Caco-2 (cell line): ENCODE data around the gene MAP3K21. TPM values are rescaled to one million over a fixed set of nuclear protein-coding genes. Genes with fewer than 3 reads are reported as not detected.

ENCODE experiments used
- BruUV-seq: library from RNA; stranded (reverse); fragments of 400-500 nt; replicated peaks from 2 replicates; lab custom pipeline; 2021; lab: Mats Ljungman, UMichigan
- CTCF ChIA-PET: fragments of 300-600 bp; sonication (Branson Sonifier 250); formaldehyde crosslinking; loops from one replicate; lab custom pipeline; 2022; ENCODE audit warnings: antibody characterized with exemption; lab: Charles Lee
- POLR2A ChIA-PET: fragments of 300-600 bp; sonication (Branson Sonifier 250); formaldehyde crosslinking; loops from one replicate; lab custom pipeline; 2022; ENCODE audit warnings: antibody characterized with exemption; lab: Charles Lee
- DNase-seq, 2 experiments: peaks; one replicate each; pipeline versions ENCODE4 v3.0.0 to v3.0.0-alpha.2; 2020 to 2022
- H3K27me3 ChIP-seq: replicated peaks from 2 replicates; pipeline ENCODE4 v1.6.0; 2011; ENCODE audit warnings: low read length; ENCODE audit not compliant: control insufficient read depth, insufficient read depth
- H3K36me3 ChIP-seq: 2 replicates; pipeline ENCODE4 v1.5.1; 2011; ENCODE audit warnings: low read length; ENCODE audit not compliant: control insufficient read depth, insufficient read depth
- H3K4me1 ChIP-seq: fragments of 250-450 bp; sonication (Bioruptor Pico); 2 replicates; pipeline ENCODE4 v1.5.1; 2020; ENCODE audit warnings: mild to moderate bottlenecking
- H3K4me3 ChIP-seq: 2 replicates; pipeline ENCODE4 v1.5.1; 2011; ENCODE audit warnings: low read depth, mild to moderate bottlenecking, control low read depth, low read length
- H3K9me3 ChIP-seq: fragments of 250-450 bp; sonication (Bioruptor Pico); 2 replicates; pipeline ENCODE4 v1.5.1; 2020; ENCODE audit warnings: mild to moderate bottlenecking, moderate library complexity
- H3K27ac Mint-ChIP-seq: one replicate; pipeline ENCODE4 v1.8.0; 2022; ENCODE audit warnings: mixed read lengths; ENCODE audit not compliant: unreplicated experiment
- H3K27me3 Mint-ChIP-seq: one replicate; pipeline ENCODE4 v1.8.0; 2022; ENCODE audit warnings: mixed read lengths; ENCODE audit not compliant: insufficient read depth, unreplicated experiment
- H3K36me3 Mint-ChIP-seq: one replicate; pipeline ENCODE4 v1.8.0; 2022; ENCODE audit warnings: mild to moderate bottlenecking, mixed read lengths; ENCODE audit not compliant: insufficient read depth, unreplicated experiment
- H3K4me1 Mint-ChIP-seq: one replicate; pipeline ENCODE4 v1.8.0; 2022; ENCODE audit warnings: low read depth, mixed read lengths; ENCODE audit not compliant: unreplicated experiment
- H3K4me3 Mint-ChIP-seq: one replicate; pipeline ENCODE4 v1.8.0; 2022; ENCODE audit warnings: mild to moderate bottlenecking, moderate library complexity, mixed read lengths; ENCODE audit not compliant: unreplicated experiment
- H3K9me3 Mint-ChIP-seq: one replicate; pipeline ENCODE4 v1.8.0; 2022; ENCODE audit warnings: mixed read lengths; ENCODE audit not compliant: unreplicated experiment
- intact Hi-C: fragments of 100-400 bp; cut with micrococcal nuclease; formaldehyde crosslinking; loops from one replicate; pipeline ENCODE4 v1.10.0; 2022; ENCODE audit not compliant: unreplicated experiment
- total RNA-seq: library from RNA; stranded (reverse); gene quantifications from 2 replicates; pipeline ENCODE4 v1.2.3, GENCODE V29; 2022
- TF ChIP-seq, protein P1 (sequence below), 2 experiments: fragments of 200-600 bp in 1 of 2; IDR thresholded peaks; 1 replicate in 1 of 2; 2 replicates in 1 of 2; pipeline versions ENCODE4 v1.5.1 to v1.8.0; 2011 to 2022; ENCODE audit warnings: antibody characterized with exemption in 1 of 2, control low read depth in 1 of 2, inconsistent platforms in 1 of 2, low read depth in 1 of 2, low read length in 1 of 2, mild to moderate bottlenecking in 1 of 2, moderate library complexity in 1 of 2; ENCODE audit not compliant: insufficient read depth in 1 of 2, severe bottlenecking in 1 of 2, unreplicated experiment in 1 of 2

MAP3K21 gene
- total RNA-seq, 1 experiment from 2014 or later: 10.4 TPM

DNA sequence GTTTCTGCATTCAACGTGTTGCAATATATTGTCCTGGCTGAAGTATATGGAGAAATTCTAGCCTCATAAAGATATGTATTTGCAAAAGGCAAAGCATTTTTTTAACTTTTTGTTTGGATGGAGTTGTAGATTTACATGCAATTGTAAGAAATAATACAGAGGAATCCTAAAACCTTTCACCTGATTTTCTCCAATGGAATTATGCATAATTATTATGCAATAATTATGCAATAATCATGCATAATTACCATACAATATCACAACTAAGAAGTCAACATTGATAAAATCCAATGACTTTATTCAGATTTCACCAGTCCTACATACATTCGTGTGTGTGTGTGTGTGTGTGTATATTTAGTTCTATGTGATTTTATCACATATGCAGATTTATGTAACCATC, 7.5 kb upstream of the MAP3K21 start:
- no peaks in the 10 kb centered on the region for H3K9me3 Mint-ChIP-seq
- Histone ChIP-seq H3K4me1 (no peaks in the 10 kb centered on the region), H3K4me3 (no peak overlapping the region), H3K27me3 (0 out of 2 replicates have a peak, but pooled peaks cover 2% of the 10 kb centered on the region), H3K9me3 (no peaks in the 10 kb centered on the region), H3K36me3 (no peaks in the 10 kb centered on the region)
- TF ChIP-seq, protein P1, sequence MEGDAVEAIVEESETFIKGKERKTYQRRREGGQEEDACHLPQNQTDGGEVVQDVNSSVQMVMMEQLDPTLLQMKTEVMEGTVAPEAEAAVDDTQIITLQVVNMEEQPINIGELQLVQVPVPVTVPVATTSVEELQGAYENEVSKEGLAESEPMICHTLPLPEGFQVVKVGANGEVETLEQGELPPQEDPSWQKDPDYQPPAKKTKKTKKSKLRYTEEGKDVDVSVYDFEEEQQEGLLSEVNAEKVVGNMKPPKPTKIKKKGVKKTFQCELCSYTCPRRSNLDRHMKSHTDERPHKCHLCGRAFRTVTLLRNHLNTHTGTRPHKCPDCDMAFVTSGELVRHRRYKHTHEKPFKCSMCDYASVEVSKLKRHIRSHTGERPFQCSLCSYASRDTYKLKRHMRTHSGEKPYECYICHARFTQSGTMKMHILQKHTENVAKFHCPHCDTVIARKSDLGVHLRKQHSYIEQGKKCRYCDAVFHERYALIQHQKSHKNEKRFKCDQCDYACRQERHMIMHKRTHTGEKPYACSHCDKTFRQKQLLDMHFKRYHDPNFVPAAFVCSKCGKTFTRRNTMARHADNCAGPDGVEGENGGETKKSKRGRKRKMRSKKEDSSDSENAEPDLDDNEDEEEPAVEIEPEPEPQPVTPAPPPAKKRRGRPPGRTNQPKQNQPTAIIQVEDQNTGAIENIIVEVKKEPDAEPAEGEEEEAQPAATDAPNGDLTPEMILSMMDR (IDR thresholded peaks at IDR 0.05; ENCODE audit: insufficient read depth in 1 of 2, low read depth in 1 of 2, low read length in 1 of 2, severe bottlenecking in 1 of 2, unreplicated experiment in 1 of 2): no peak
- CTCF ChIA-PET: no interaction called here
- H3K4me1 Mint-ChIP-seq: no peaks in the 10 kb centered on the region
- POLR2A ChIA-PET: no interaction called here
- H3K4me3 Mint-ChIP-seq: no peak overlapping the region
- H3K27ac Mint-ChIP-seq: no peak overlapping the region
- peaks cover 15% of the 10 kb centered on the region for H3K27me3 Mint-ChIP-seq
- H3K36me3 Mint-ChIP-seq: no peaks in the 10 kb centered on the region
- intact Hi-C loops: no loop called here
- no TSS peak for BruUV-seq
- DNase-seq: no peak

DNA sequence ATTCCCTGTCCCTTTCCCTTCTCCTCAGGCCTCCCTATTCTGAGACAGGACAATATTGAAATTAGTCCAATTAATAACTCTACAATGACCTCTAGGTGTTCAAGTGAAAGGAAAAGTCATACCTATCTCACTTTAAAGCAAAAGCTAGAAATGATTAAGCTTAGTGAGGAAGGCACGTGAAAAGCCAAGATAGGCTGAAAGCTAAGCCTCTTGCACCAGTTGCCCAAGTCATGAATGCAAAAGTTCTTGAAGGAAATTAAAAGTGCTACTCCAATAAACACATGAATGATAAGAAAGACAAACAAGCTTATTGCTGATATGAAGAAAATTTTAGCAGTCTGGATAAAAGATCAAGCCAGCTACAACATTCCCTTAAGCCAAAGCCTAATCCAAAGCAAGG, 3.8 kb upstream of the MAP3K21 start:
- intact Hi-C loops: no loop called here
- Mint-ChIP-seq H3K9me3 (no peaks in the 10 kb centered on the region), H3K36me3 (peaks cover 5% of the 10 kb centered on the region), H3K27me3 (peaks cover 7% of the 10 kb centered on the region), H3K4me3 (no peak overlapping the region), H3K27ac (no peak overlapping the region), H3K4me1 (peaks cover 4% of the 10 kb centered on the region)
- H3K4me1 ChIP-seq: peaks cover 3% of the 10 kb centered on the region; the same call in 1 of the 2 replicates
- H3K27me3 ChIP-seq: 0 out of 2 replicates have a peak, but pooled peaks cover 2% of the 10 kb centered on the region
- H3K9me3 ChIP-seq: no peaks in the 10 kb centered on the region
- no TSS peak for BruUV-seq
- no peak for DNase-seq
- CTCF ChIA-PET: no interaction called here
- TF ChIP-seq, protein P1 (IDR thresholded peaks at IDR 0.05; ENCODE audit: insufficient read depth in 1 of 2, low read depth in 1 of 2, low read length in 1 of 2, severe bottlenecking in 1 of 2, unreplicated experiment in 1 of 2): no peak
- no peak overlapping the region for H3K4me3 ChIP-seq
- POLR2A ChIA-PET: no interaction called here
- no peaks in the 10 kb centered on the region for H3K36me3 ChIP-seq

DNA sequence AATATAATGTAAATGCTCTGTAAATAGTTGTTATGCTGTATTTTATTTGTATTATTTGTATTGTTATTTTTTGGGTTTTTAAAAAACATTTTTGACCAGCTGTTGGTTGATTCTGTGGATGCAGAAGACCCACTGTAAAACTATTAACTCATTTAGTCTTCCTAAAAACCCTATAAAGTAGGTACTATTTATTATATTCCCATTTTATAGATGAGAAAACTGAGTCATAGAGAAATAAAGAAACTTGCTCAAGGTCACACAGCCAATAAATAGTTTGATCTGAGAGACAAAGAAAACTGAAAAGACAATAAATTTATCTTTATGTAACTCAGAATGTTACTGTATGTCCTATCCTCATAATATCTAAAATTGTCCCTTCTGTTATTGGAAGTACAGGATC, 1.2 kb upstream of the MAP3K21 start:
- no peak overlapping the region for H3K27ac Mint-ChIP-seq
- ChIA-PET POLR2A (no interaction called here), CTCF (no interaction called here)
- H3K27me3 Mint-ChIP-seq: peaks cover 2% of the 10 kb centered on the region
- 0 out of 2 replicates have a peak, but pooled peaks cover 2% of the 10 kb centered on the region for H3K27me3 ChIP-seq
- no peak overlapping the region for H3K4me3 ChIP-seq
- peaks cover 10% of the 10 kb centered on the region for H3K4me1 ChIP-seq
- intact Hi-C loops: no loop called here
- no peaks in the 10 kb centered on the region for H3K9me3 Mint-ChIP-seq
- H3K4me3 Mint-ChIP-seq: peak overlapping the region; percentile 88
- no TSS peak for BruUV-seq
- no peak for DNase-seq
- peaks cover 5% of the 10 kb centered on the region for H3K36me3 Mint-ChIP-seq
- H3K36me3 ChIP-seq: no peaks in the 10 kb centered on the region
- no peaks in the 10 kb centered on the region for H3K9me3 ChIP-seq
- TF ChIP-seq, protein P1 (IDR thresholded peaks at IDR 0.05; ENCODE audit: insufficient read depth in 1 of 2, low read depth in 1 of 2, low read length in 1 of 2, severe bottlenecking in 1 of 2, unreplicated experiment in 1 of 2): no peak
- H3K4me1 Mint-ChIP-seq: peaks cover 4% of the 10 kb centered on the region
